T-cell (primary cell): Measurements from ENCODE around the gene FAM124B. TPM values are rescaled to one million over a fixed set of nuclear protein-coding genes. Genes with fewer than 3 reads are reported as not detected.
A peak's percentile ranks its signal among the peaks of the same experiment; 100 is the strongest.

ENCODE experiments used
- ATAC-seq, 4 experiments: fragments of 200-7000 bp in 3 of 4; fragments of 150-1000 bp in 1 of 4; cut with Tn5 transposase; replicated peaks in 1 of 4; 1 replicate in 3 of 4; 2 replicates in 1 of 4; pipeline ENCODE4 v1.10.0; 2021; ENCODE audit warnings: moderate library complexity in 3 of 4, mild to moderate bottlenecking in 2 of 4, moderate number of reproducible peaks in 1 of 4
- CTCF ChIA-PET, 2 donors: fragments of 300-600 bp; sonication (Branson Sonifier 250); formaldehyde crosslinking; loops; one replicate each; lab custom pipeline; 2022; ENCODE audit warnings: antibody characterized with exemption in 2 of 2; lab: Charles Lee
- POLR2A ChIA-PET, 2 donors: fragments of 300-600 bp; sonication (Branson Sonifier 250); formaldehyde crosslinking; loops; one replicate each; lab custom pipeline; 2022; ENCODE audit warnings: antibody characterized with exemption in 2 of 2; lab: Charles Lee
- DNase-seq, 35 experiments: peaks; one replicate each; pipeline versions ENCODE4 v3.0.0 to v3.0.0-alpha.2; 2013 to 2023
- H3K27ac ChIP-seq: one replicate; pipeline ENCODE4 v1.5.1; 2013; ENCODE audit warnings: low read length
- H3K27me3 ChIP-seq, 2 experiments: replicated peaks in 1 of 2; 1 replicate in 1 of 2; 2 replicates in 1 of 2; pipeline versions ENCODE4 v1.6.1 to v1.7.0; 2013; ENCODE audit warnings: low read length in 1 of 2, mixed read lengths in 1 of 2; ENCODE audit not compliant: control insufficient read depth in 2 of 2, insufficient read depth in 2 of 2; ENCODE audit errors: extremely low read depth in 1 of 2
- H3K36me3 ChIP-seq, 2 donors: 1 replicate in 1 of 2; 2 replicates in 1 of 2; pipeline versions ENCODE4 v1.6.1 to v1.7.0; 2013; ENCODE audit warnings: low read length in 1 of 2; ENCODE audit not compliant: control insufficient read depth in 2 of 2, insufficient read depth in 1 of 2; ENCODE audit errors: extremely low read depth in 1 of 2
- H3K4me1 ChIP-seq, 2 experiments: 1 replicate in 1 of 2; 2 replicates in 1 of 2; pipeline versions ENCODE4 v1.6.1 to v1.7.0; 2013; ENCODE audit warnings: low read length in 2 of 2, mixed read lengths in 1 of 2; ENCODE audit not compliant: insufficient read depth in 2 of 2, control insufficient read depth in 1 of 2; ENCODE audit errors: extremely low read depth in 1 of 2
- H3K4me3 ChIP-seq, 2 donors: 1 replicate in 1 of 2; 2 replicates in 1 of 2; pipeline versions ENCODE4 v1.5.1 to v1.7.0; 2013; ENCODE audit warnings: mild to moderate bottlenecking in 2 of 2, low read length in 1 of 2, moderate library complexity in 1 of 2; ENCODE audit not compliant: control insufficient read depth in 1 of 2; ENCODE audit errors: extremely low read depth in 1 of 2
- H3K9me3 ChIP-seq: 2 replicates; pipeline ENCODE4 v1.7.0; 2013
- H3K27ac Mint-ChIP-seq, 2 donors: one replicate each; pipeline ENCODE4 v1.8.0; 2020 to 2021; ENCODE audit warnings: mild to moderate bottlenecking in 2 of 2, mixed read lengths in 2 of 2
- H3K27me3 Mint-ChIP-seq, 2 donors: one replicate each; pipeline ENCODE4 v1.8.0; 2021 to 2022; ENCODE audit warnings: mixed read lengths in 2 of 2
- H3K36me3 Mint-ChIP-seq: one replicate; pipeline ENCODE4 v1.8.0; 2021; ENCODE audit warnings: mixed read lengths
- H3K4me1 Mint-ChIP-seq, 3 donors: one replicate each; pipeline ENCODE4 v1.8.0; 2020 to 2022; ENCODE audit warnings: mixed read lengths in 3 of 3, mild to moderate bottlenecking in 1 of 3
- H3K4me3 Mint-ChIP-seq, 3 donors: one replicate each; pipeline ENCODE4 v1.8.0; 2020 to 2022; ENCODE audit warnings: mild to moderate bottlenecking in 3 of 3, mixed read lengths in 3 of 3, moderate library complexity in 3 of 3
- H3K9me3 Mint-ChIP-seq, 3 donors: one replicate each; pipeline ENCODE4 v1.8.0; 2020 to 2022; ENCODE audit warnings: mixed read lengths in 3 of 3
- WGBS: methylation state at CpG from one replicate; pipeline ENCODE4 v1.1.5; 2013; ENCODE audit warnings: missing lambda C conversion rate; ENCODE audit not compliant: insufficient coverage; 5-methylcytosine and 5-hydroxymethylcytosine counted together
- total RNA-seq, 35 experiments: library from RNA in 6 of 35; stranded (reverse) in 6 of 35; fragments of 120-200 nt in 1 of 35; gene quantifications; one replicate each; pipeline versions ENCODE4 v1.2.1 to v1.2.4 and lab custom pipeline; 2013 to 2026

The FAM124B gene
- total RNA-seq, 5 donors from 2014 or later (not counting 1 experiment from before 2014, with no cell fraction given) = 0.20 to 1.2 (median 0.76) TPM; not detected in 1

DNA sequence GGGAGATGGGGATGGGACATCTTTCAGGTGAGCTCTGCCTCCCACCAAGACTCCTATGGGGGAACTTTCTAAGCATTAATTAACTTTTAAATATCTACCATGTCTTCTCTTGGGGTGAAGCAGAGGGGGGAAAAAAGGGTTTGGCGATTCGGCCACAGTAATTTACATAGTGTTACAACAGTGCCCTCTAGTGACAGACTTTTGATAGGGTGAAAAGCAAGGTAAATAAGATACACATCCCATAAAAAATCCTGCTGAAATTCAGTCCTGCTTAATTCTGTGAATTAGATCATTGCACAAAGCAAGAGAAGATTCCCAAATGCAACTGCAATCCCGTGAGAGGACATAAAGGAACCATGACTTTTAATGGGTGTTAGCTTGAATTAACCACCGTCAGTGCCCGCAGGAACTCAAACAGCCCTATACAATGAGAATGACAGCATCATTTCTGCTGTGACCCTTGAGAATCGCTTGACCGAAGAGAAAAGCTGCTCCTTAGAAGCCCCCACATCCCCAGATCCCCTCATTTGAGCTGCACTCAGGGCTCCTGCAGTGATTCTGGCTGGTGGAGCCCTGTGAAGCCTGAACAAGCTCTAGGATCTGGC is 32.8 kb downstream of the FAM124B start:
- H3K4me3 ChIP-seq = no peak overlapping the region
- Mint-ChIP-seq H3K4me1 (no peaks in the 10 kb centered on the region), H3K9me3 (no peaks in the 10 kb centered on the region), H3K36me3 (no peaks in the 10 kb centered on the region), H3K27ac (no peak overlapping the region), H3K27me3 (peaks cover 1 to 5% of the 10 kb centered on the region in 2 donors), H3K4me3 (no peak overlapping the region)
- POLR2A ChIA-PET = no interaction called here
- no peaks in the 10 kb centered on the region for H3K4me1 ChIP-seq
- no peak overlapping the region for H3K27ac ChIP-seq
- H3K27me3 ChIP-seq = peaks cover 0 to 6% of the 10 kb centered on the region in 2 experiments
- no peaks in the 10 kb centered on the region for H3K9me3 ChIP-seq
- DNase-seq (peak in 2 of 35 experiments; percentile 6 to 62), ATAC-seq (peak in 1 of 4 experiments; percentile 54)
- CTCF ChIA-PET = interaction anchor here (0.6 to 2.3 kb wide), 13 partner anchors 9 to 1218 kb away, joined by 3 to 12 read pairs (median 4); partner anchors contain the start of gene FAM124B (in 1 of the 2)
- H3K36me3 ChIP-seq = no peaks in the 10 kb centered on the region
- 78% methylated on average over 4 of the region's 7 CpGs for WGBS

DNA sequence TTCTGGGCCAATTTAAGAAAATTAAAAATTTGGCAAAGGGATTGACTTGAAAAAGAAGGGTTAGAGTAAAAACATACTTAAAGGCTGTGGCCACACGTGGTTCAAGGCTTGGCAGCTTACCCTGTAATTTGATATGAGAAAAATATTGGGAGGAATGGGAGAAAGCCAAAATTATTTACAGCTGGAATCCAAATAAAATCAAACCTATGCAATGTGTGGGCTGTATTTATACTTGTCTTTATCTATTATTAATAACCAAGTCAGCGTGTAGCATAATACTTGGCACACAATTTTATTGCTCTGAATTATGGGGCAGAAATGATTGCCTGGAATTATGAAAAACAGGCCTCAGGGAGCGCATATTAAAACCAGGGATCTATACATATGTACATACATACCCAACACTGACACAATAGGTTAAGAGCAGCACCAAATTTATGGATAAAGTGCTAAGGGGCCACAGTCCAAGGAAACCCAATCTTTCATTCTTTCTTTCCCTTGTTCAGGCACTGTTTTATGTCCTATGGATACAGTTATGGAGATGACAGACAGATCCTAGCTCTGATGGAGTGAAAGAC is 35.6 kb downstream of the FAM124B start:
- Histone ChIP-seq H3K4me1 (no peaks in the 10 kb centered on the region), H3K9me3 (no peaks in the 10 kb centered on the region), H3K27ac (no peak overlapping the region), H3K4me3 (no peak overlapping the region), H3K36me3 (no peaks in the 10 kb centered on the region), H3K27me3 (peaks cover 0 to 6% of the 10 kb centered on the region in 2 experiments)
- ChIA-PET CTCF (interaction anchor here in 1 of 2 donors (0.6 to 1.1 kb wide), 2 partner anchors 11 to 284 kb away, joined by 3 read pairs; no protein-coding TSS in a partner anchor), POLR2A (no interaction called here)
- DNase-seq (no peak), ATAC-seq (no peak)
- Mint-ChIP-seq H3K4me1 (no peaks in the 10 kb centered on the region), H3K27me3 (peaks cover 1 to 5% of the 10 kb centered on the region in 2 donors), H3K27ac (no peak overlapping the region), H3K36me3 (no peaks in the 10 kb centered on the region), H3K4me3 (no peak overlapping the region), H3K9me3 (no peaks in the 10 kb centered on the region)
- WGBS = no CpG with 5 or more reads among the region's 3 CpGs

DNA sequence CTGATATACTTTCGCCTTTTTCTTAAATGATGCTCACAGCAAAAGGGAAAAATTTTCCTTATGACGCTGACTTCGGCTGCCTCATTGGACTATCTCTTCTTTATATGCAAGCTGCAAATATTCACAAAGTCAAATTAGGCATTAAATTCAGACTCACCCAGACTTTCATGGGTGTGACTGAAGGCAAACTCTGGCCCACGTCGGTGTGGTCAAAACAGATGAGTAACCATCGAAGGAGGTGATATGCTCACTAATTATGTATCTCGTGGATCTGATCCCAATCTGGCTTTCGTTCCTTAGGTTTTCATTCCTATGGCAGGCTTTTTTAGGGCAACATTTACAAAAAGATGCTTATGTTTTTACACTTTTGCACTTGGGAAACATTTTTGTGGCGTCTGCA is 36.6 kb downstream of the FAM124B start:
- no peak overlapping the region for H3K27ac Mint-ChIP-seq
- H3K36me3 ChIP-seq = no peaks in the 10 kb centered on the region
- ATAC-seq (no peak), DNase-seq (no peak)
- POLR2A ChIA-PET = no interaction called here
- H3K27me3 Mint-ChIP-seq = peaks cover 1 to 5% of the 10 kb centered on the region in 2 donors
- H3K9me3 Mint-ChIP-seq = no peaks in the 10 kb centered on the region
- H3K4me1 Mint-ChIP-seq = no peaks in the 10 kb centered on the region
- no peak overlapping the region for H3K4me3 ChIP-seq
- peaks cover 0 to 2% of the 10 kb centered on the region in 2 experiments for H3K27me3 ChIP-seq
- CTCF ChIA-PET = no interaction called here
- H3K4me3 Mint-ChIP-seq = no peak overlapping the region
- H3K36me3 Mint-ChIP-seq = no peaks in the 10 kb centered on the region
- WGBS = 91% methylated on average over 9 of the region's 9 CpGs
- H3K27ac ChIP-seq = no peak overlapping the region
- no peaks in the 10 kb centered on the region for H3K4me1 ChIP-seq
- H3K9me3 ChIP-seq = no peaks in the 10 kb centered on the region

DNA sequence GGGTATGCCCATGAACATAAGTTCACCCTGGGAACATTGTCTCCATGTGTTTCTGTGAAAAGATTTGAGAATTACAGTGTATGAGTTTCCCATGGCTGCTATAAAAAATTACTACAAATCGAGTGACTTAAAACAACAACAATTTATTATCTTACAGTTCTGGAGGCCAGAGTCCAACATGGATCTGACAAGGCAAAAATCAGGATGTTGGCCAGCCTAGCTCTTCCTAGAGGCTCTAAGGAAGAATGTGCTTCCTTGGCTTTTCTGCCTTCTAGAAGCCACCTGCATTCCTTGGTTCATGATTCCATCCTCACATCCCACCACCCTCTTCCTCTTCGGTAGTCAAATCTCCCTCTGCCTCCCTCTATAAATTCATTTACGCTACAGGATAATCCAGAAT is 38.6 kb downstream of the FAM124B start:
- ATAC-seq (no peak), DNase-seq (no peak)
- H3K36me3 ChIP-seq = no peaks in the 10 kb centered on the region
- peaks cover 0 to 2% of the 10 kb centered on the region in 2 experiments for H3K27me3 ChIP-seq
- H3K27me3 Mint-ChIP-seq = no peaks in the 10 kb centered on the region
- no peaks in the 10 kb centered on the region for H3K4me1 ChIP-seq
- ChIA-PET POLR2A (no interaction called here), CTCF (no interaction called here)
- no peaks in the 10 kb centered on the region for H3K9me3 Mint-ChIP-seq
- no peak overlapping the region for H3K27ac ChIP-seq
- H3K4me3 ChIP-seq = no peak overlapping the region
- H3K27ac Mint-ChIP-seq = no peak overlapping the region
- H3K36me3 Mint-ChIP-seq = no peaks in the 10 kb centered on the region
- H3K4me3 Mint-ChIP-seq = no peak overlapping the region
- WGBS = 100% methylated on average over 2 of the region's 3 CpGs
- H3K9me3 ChIP-seq = no peaks in the 10 kb centered on the region
- no peaks in the 10 kb centered on the region for H3K4me1 Mint-ChIP-seq

DNA sequence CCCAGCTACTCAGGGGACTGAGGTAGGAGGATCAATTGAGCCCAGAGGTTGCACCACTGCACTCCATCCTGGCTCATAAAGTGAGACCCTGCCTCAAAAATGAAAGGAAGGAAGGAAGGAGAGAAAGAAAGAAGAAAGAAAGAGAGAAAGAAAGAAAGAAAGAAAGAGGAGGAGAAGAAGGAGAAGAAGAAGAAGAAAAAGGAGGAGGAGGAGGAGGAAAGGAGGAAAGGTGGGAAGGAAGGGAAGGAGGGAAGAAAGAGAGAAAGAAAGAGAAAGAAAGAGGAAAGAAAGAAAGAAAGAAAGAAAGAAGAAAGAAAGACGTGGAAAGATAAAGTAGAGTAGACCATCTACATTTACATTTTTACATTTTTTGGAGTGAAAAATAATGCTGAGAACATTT is 39.8 kb downstream of the FAM124B start:
- Histone ChIP-seq H3K4me1 (no peaks in the 10 kb centered on the region), H3K27me3 (no peaks in the 10 kb centered on the region), H3K9me3 (no peaks in the 10 kb centered on the region), H3K27ac (no peak overlapping the region), H3K4me3 (no peak overlapping the region), H3K36me3 (no peaks in the 10 kb centered on the region)
- no CpG with 5 or more reads among the region's 1 CpG for WGBS
- no peak overlapping the region for H3K27ac Mint-ChIP-seq
- POLR2A ChIA-PET = no interaction called here
- DNase-seq (no peak), ATAC-seq (no peak)
- no peaks in the 10 kb centered on the region for H3K27me3 Mint-ChIP-seq
- CTCF ChIA-PET = interaction anchor here in 1 of 2 donors (0.7 kb wide), 1 partner anchor 288 kb away, joined by 3 read pairs; no protein-coding TSS in a partner anchor
- no peaks in the 10 kb centered on the region for H3K4me1 Mint-ChIP-seq
- H3K36me3 Mint-ChIP-seq = no peaks in the 10 kb centered on the region
- H3K4me3 Mint-ChIP-seq = no peak overlapping the region
- H3K9me3 Mint-ChIP-seq = no peaks in the 10 kb centered on the region

DNA sequence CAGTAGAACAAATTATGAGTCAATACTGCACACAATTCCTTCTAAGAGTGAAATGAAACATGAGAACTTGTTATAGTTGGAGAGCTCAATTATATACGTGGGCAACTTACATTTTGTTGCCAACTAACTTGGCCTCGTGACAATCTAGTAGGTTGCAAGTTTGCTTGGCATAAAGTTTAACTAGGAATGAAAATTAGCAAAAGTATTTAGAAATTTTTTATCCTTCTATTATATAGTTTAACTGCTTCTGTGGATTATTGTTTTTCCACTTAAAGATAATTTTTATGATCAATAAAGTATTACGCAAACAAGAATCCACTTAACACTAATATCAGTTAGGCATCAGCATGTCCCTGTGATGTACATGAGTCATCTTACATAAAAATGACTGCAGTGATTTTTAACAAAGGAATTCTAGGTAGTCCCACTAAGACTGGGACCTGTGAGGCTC is 41.1 kb downstream of the FAM124B start:
- H3K4me3 Mint-ChIP-seq = no peak overlapping the region
- Histone ChIP-seq H3K4me3 (no peak overlapping the region), H3K27ac (no peak overlapping the region), H3K27me3 (no peaks in the 10 kb centered on the region), H3K9me3 (no peaks in the 10 kb centered on the region), H3K36me3 (no peaks in the 10 kb centered on the region), H3K4me1 (no peaks in the 10 kb centered on the region)
- no peaks in the 10 kb centered on the region for H3K36me3 Mint-ChIP-seq
- DNase-seq (no peak), ATAC-seq (no peak)
- no peaks in the 10 kb centered on the region for H3K9me3 Mint-ChIP-seq
- H3K4me1 Mint-ChIP-seq = no peaks in the 10 kb centered on the region
- H3K27ac Mint-ChIP-seq = no peak overlapping the region
- ChIA-PET POLR2A (no interaction called here), CTCF (interaction anchor here (0.5 to 1.6 kb wide), 5 partner anchors 8 to 1295 kb away, joined by 3 to 4 read pairs (median 3); no protein-coding TSS in a partner anchor)
- H3K27me3 Mint-ChIP-seq = no peaks in the 10 kb centered on the region
- WGBS = no CpG with 5 or more reads among the region's 3 CpGs
